Activated CD8-positive, alpha-beta memory T cell treated with anti-CD3 and anti-CD28 coated beads for 36 hours (primary cell): ENCODE data around the gene FGB. TPM values are rescaled to one million over a fixed set of nuclear protein-coding genes. Genes with fewer than 3 reads are reported as not detected.

Source experiments
- CTCF ChIA-PET: fragments of 350-600 bp; sonication (Branson Sonifier 250); formaldehyde crosslinking; loops from one replicate; lab custom pipeline; 2021; ENCODE audit warnings: antibody characterized with exemption; lab: Charles Lee
- POLR2A ChIA-PET: fragments of 350-600 bp; sonication (Branson Sonifier 250); formaldehyde crosslinking; loops from one replicate; lab custom pipeline; 2021; ENCODE audit warnings: antibody characterized with exemption; lab: Charles Lee
- total RNA-seq, 2 experiments: library from RNA; stranded (reverse); gene quantifications; one replicate each; pipeline ENCODE4 v1.2.3, GENCODE V29; 2021

FGB gene
- total RNA-seq, 2 experiments from 2014 or later: not detected

DNA sequence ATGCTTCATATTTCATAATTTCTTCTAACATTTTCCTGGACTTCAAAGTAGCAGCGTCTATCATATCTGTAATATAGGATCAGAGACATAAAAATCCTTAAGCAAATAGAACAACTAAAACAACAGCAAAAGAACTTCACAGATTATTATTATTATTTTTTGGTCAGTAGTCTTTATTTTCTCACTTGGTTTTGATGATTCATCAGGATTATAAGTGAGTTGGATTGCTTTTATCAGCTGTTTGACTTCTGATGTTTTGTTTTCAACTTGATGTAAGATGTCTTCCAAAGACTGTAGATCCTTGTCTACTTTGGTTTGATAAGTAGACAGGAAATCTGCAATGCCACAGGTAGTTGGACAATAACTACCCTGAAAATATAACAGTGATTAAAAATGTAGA, 49.0 kb downstream of the FGB start:
- CTCF ChIA-PET: interaction anchor here (1.4 kb wide), 1 partner anchor 59 kb away, joined by 3 read pairs; no protein-coding TSS in a partner anchor

DNA sequence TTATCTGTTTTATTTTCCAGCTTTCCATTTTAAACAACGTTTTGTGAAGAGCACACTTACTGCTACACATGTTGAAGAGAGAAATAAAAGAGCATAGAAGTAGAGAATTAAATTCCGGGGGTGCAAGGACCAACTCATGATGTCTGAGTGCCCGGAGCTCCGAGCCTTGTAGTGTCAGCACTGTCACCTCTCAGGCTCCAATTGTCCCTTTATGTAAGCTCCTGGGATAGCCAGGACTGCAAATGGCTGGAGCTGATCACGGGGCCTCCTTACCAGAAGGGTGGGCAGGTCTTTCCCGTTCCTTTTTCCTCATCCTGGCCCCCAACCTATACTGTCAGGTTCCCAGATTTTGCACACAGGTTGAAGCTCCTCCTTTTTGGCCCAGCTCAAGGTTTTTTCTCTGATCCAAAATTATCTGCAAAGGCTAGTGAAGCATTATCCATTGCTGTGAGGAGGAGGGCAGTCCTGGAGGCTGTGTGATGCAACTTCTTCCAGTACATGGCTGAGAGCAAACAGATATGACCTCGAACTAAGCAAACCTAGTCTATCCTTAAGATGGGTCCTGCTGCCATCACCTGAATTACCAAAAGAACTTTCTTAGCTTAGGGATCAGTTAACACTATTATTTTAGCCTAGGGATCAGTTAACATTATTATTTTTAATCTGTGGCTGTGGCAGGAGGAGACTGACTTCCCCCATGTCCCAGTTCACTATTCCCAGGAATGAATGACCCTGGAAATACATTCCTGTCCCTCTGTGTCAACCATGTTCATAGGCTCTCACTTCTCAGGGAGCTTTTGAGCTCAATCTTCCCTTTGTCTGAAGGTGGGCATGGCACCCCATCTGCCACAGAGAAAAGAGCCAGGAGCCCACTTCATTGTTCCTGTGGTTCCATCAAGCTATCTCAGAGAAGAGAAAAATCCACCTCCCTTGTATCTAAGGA, 49.9 kb downstream of the FGB start, which contains the start of gene FGG:
FGG (minus strand) TSS at position 185 of the 943 bp plus-strand sequence; CDS start at position 138, 47 bp downstream.
- CTCF ChIA-PET: interaction anchor here (1.0 to 1.5 kb wide), 3 partner anchors 10 to 60 kb away, joined by 3 to 4 read pairs (median 3); no protein-coding TSS in a partner anchor
- POLR2A ChIA-PET: no interaction called here

More for the DNA sequence above, 49.0 kb downstream of the FGB start:
- POLR2A ChIA-PET: no interaction called here

DNA sequence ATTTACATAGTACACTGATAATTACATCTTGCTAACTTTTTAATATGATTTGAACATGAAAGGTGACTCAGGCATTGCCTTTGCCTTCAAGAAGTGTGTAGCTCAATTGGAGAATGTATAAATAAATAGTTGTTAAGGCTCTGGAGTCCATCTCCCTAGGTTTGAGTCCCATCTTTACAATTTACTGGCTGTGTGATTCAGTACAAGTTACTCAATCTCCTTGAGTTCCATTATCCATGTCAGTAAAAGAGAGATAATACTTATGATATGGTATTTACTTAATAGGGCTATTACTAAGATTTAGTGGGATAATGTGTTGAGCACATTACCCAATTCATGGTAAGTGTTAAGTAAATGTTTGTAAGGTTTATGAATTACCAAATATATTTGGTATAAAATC, 51.5 kb downstream of the FGB start:
- ChIA-PET CTCF (no interaction called here), POLR2A (no interaction called here)

GRCh38 chr4:154615211-154615610, 52.4 kb downstream of the FGB start:
- ChIA-PET POLR2A (no interaction called here), CTCF (no interaction called here)

GRCh38 chr4:154616287-154616686, 53.5 kb downstream of the FGB start:
- CTCF ChIA-PET: interaction anchor here (0.6 kb wide), 1 partner anchor 154 kb away, joined by 3 read pairs; no protein-coding TSS in a partner anchor
- POLR2A ChIA-PET: no interaction called here

GRCh38 chr4:154616731-154617130, 53.9 kb downstream of the FGB start:
- ChIA-PET POLR2A (no interaction called here), CTCF (interaction anchor here (0.6 kb wide), 1 partner anchor 154 kb away, joined by 3 read pairs; no protein-coding TSS in a partner anchor)

DNA sequence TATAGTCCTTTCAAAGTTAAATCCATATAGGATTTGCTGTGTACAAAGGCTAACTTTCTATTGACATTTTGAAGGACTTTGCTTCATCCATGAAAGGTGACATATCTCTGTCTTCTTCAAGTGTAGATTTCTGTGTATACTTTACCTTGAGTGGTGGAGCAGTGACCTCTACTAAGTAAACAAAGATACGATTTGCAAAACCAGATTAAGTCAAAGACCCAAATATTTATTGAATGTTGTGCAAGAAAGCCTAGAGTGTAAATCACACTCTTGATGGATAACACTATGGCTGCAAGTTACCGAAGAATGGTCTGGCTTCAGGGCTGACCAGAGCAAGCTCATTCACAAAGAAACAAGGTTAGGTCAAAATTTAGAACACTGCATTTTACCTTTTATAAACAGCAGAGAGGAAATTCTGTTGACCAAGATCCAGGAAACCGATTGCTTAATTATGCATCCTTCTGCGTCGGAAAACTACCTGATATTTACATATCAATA, 55.1 kb downstream of the FGB start:
- ChIA-PET POLR2A (no interaction called here), CTCF (interaction anchor here (1.8 to 9.4 kb wide), 3 partner anchors 59 to 68 kb away, joined by 9 to 40 read pairs (median 11); partner anchors contain the start of gene PLRG1)

GRCh38 chr4:154618708-154619315, 56.0 kb downstream of the FGB start:
- CTCF ChIA-PET: interaction anchor here (0.9 to 9.4 kb wide), 5 partner anchors 12 to 69 kb away, joined by 3 to 40 read pairs (median 9); partner anchors contain the start of gene PLRG1
- POLR2A ChIA-PET: no interaction called here

- ChIA-PET POLR2A (interaction anchor here (0.6 kb wide), 1 partner anchor 113 kb away, joined by 3 read pairs; no protein-coding TSS in a partner anchor), CTCF (interaction anchor here (1.7 to 9.4 kb wide), 2 partner anchors 67 to 70 kb away, joined by 3 to 40 read pairs; partner anchors contain the start of gene PLRG1)
These were observed 57.3 kb downstream of the FGB start for GRCh38 chr4:154620111-154620510.

Other genes starting within 250 kb of the FGB start
- not detected for gene DCHS2, start 71.2 kb upstream of the FGB start, total RNA-seq
- 100 to 1,000 TPM; 138 TPM for gene PLRG1, start 12.6 kb upstream of the FGB start, total RNA-seq
- gene FGA, start 27.7 kb downstream of the FGB start, total RNA-seq: not detected
- not detected for gene FGG, start 49.6 kb downstream of the FGB start, total RNA-seq
- gene LRAT, start 181.0 kb downstream of the FGB start, total RNA-seq: not detected
- not detected for gene RBM46, start 218.3 kb downstream of the FGB start, total RNA-seq